H1 (cell line): ENCODE data around the gene ATP1B3. TPM values are rescaled to one million over a fixed set of nuclear protein-coding genes. Genes with fewer than 3 reads are reported as not detected.

Experiments used
- CTCF ChIA-PET: fragments of 300-600 bp; sonication (Branson Sonifier 250); formaldehyde crosslinking; loops from one replicate; lab custom pipeline; 2021; ENCODE audit not compliant: partially characterized antibody; lab: Charles Lee
- POLR2A ChIA-PET: fragments of 300-600 bp; sonication (Branson Sonifier 250); formaldehyde crosslinking; loops from one replicate; lab custom pipeline; 2021; ENCODE audit warnings: inconsistent platforms; ENCODE audit not compliant: partially characterized antibody; lab: Charles Lee
- DNase-seq, 2 experiments: peaks; one replicate each; pipeline versions ENCODE4 v3.0.0 to v3.0.0-alpha.2; 2010 to 2022; ENCODE audit warnings: low spot score in 2 of 2, low read depth in 1 of 2, mixed read lengths in 1 of 2
- FAIRE-seq: peaks from 2 replicates; lab custom pipeline; 2011; peaks lifted over from hg19 to GRCh38; lab: Jason Lieb, UNC
- H2AFZ ChIP-seq: 2 replicates; pipeline ENCODE4 v1.8.1; 2012; ENCODE audit warnings: low read length, inconsistent platforms
- H2AK5ac ChIP-seq: 2 replicates; pipeline ENCODE4 v1.6.1; 2013; ENCODE audit warnings: low read depth, low read length
- H2BK120ac ChIP-seq: replicated peaks from 2 replicates; pipeline ENCODE3; 2013; ENCODE audit warnings: low read depth, low read length, inconsistent platforms
- H2BK12ac ChIP-seq: 2 replicates; pipeline ENCODE4 v1.6.1; 2013; ENCODE audit warnings: low read depth, low read length
- H2BK15ac ChIP-seq: 2 replicates; pipeline ENCODE4 v1.6.1; 2013; ENCODE audit warnings: low read length
- H2BK20ac ChIP-seq: 2 replicates; pipeline ENCODE4 v1.6.1; 2013; ENCODE audit warnings: low read length
- H2BK5ac ChIP-seq: 2 replicates; pipeline ENCODE4 v1.6.1; 2013; ENCODE audit warnings: low read depth, low read length
- H3K14ac ChIP-seq: 2 replicates; pipeline ENCODE4 v1.6.1; 2013; ENCODE audit warnings: inconsistent platforms; ENCODE audit not compliant: insufficient read length
- H3K18ac ChIP-seq: 2 replicates; pipeline ENCODE4 v1.6.1; 2013; ENCODE audit warnings: low read length; ENCODE audit errors: extremely low read depth
- H3K23ac ChIP-seq: 2 replicates; pipeline ENCODE4 v1.6.1; 2013; ENCODE audit warnings: inconsistent platforms; ENCODE audit not compliant: insufficient read length
- H3K23me2 ChIP-seq: 2 replicates; pipeline ENCODE4 v1.6.1; 2013; ENCODE audit warnings: low read depth, low read length
- H3K27ac ChIP-seq: 2 replicates; pipeline ENCODE4 v1.6.1; 2011; ENCODE audit warnings: low read depth, low read length, inconsistent platforms
- H3K27me3 ChIP-seq, 4 experiments: replicated peaks in 1 of 4; 1 replicate in 1 of 4; 2 replicates in 3 of 4; pipeline versions ENCODE4 v1.6.1 to v1.8.1; 2011 to 2013; ENCODE audit warnings: low read length in 3 of 4, mild to moderate bottlenecking in 3 of 4, inconsistent platforms in 2 of 4, mixed read lengths in 2 of 4, moderate library complexity in 1 of 4; ENCODE audit not compliant: control insufficient read depth in 3 of 4, insufficient read depth in 3 of 4; ENCODE audit errors: extremely low read depth in 1 of 4
- H3K36me3 ChIP-seq, 4 experiments: 2 replicates each; pipeline versions ENCODE4 v1.6.1 to v1.8.1; 2011 to 2013; ENCODE audit warnings: mild to moderate bottlenecking in 4 of 4, low read length in 3 of 4, moderate library complexity in 2 of 4, control low read depth in 1 of 4, inconsistent platforms in 1 of 4; ENCODE audit not compliant: insufficient read depth in 4 of 4, control insufficient read depth in 2 of 4
- H3K4ac ChIP-seq: replicated peaks from 2 replicates; pipeline ENCODE3; 2013; ENCODE audit warnings: low read length, low read depth, mixed read lengths, inconsistent platforms; ENCODE audit not compliant: insufficient read length
- H3K4me1 ChIP-seq, 4 experiments: replicated peaks in 1 of 4; 1 replicate in 1 of 4; 2 replicates in 3 of 4; pipeline versions ENCODE4 v1.6.1 to v1.8.1; 2011 to 2013; ENCODE audit warnings: low read length in 3 of 4, inconsistent platforms in 2 of 4, mixed read lengths in 1 of 4; ENCODE audit not compliant: insufficient read depth in 4 of 4, control insufficient read depth in 3 of 4
- H3K4me2 ChIP-seq, 2 experiments: 2 replicates each; pipeline versions ENCODE4 v1.6.1 to v1.8.1; 2011 to 2013; ENCODE audit warnings: low read depth in 2 of 2, low read length in 2 of 2, control low read depth in 1 of 2, inconsistent platforms in 1 of 2, mild to moderate bottlenecking in 1 of 2; ENCODE audit not compliant: insufficient read depth in 1 of 2
- H3K4me3 ChIP-seq, 4 experiments: fragments of 200-600, 300-600 bp in 1 of 4; sonication (generic), shearing (Covaris generic), sonication (Bioruptor Twin) in 1 of 4; 2 replicates each; pipeline versions ENCODE4 v1.5.1 to v1.8.1; 2011 to 2016; ENCODE audit warnings: low read length in 4 of 4, low read depth in 3 of 4, control low read depth in 2 of 4, inconsistent platforms in 2 of 4, mild to moderate bottlenecking in 2 of 4, mixed read lengths in 1 of 4, moderate library complexity in 1 of 4; ENCODE audit not compliant: insufficient read depth in 2 of 4; ENCODE audit errors: extremely low read depth in 1 of 4
- H3K56ac ChIP-seq: replicated peaks from 2 replicates; pipeline ENCODE3; 2013; ENCODE audit warnings: low read depth, mild to moderate bottlenecking, mixed read lengths, low read length, inconsistent platforms; ENCODE audit not compliant: insufficient read length
- H3K79me1 ChIP-seq: 2 replicates; pipeline ENCODE4 v1.6.1; 2013; ENCODE audit warnings: low read depth, low read length, control low read depth
- H3K79me2 ChIP-seq, 2 experiments: 2 replicates each; pipeline versions ENCODE4 v1.6.1 to v1.8.1; 2012 to 2013; ENCODE audit warnings: low read length in 2 of 2, mild to moderate bottlenecking in 2 of 2, inconsistent platforms in 1 of 2; ENCODE audit not compliant: insufficient read depth in 2 of 2, control insufficient read depth in 1 of 2
- H3K9ac ChIP-seq, 4 experiments: replicated peaks in 1 of 4; 1 replicate in 1 of 4; 2 replicates in 3 of 4; pipeline versions ENCODE4 v1.6.1 to v1.8.1; 2011 to 2013; ENCODE audit warnings: low read depth in 3 of 4, low read length in 3 of 4, control low read depth in 2 of 4, mild to moderate bottlenecking in 2 of 4, moderate library complexity in 2 of 4, inconsistent platforms in 1 of 4; ENCODE audit errors: extremely low read depth in 1 of 4
- H3K9me3 ChIP-seq, 2 experiments: 2 replicates each; pipeline versions ENCODE4 v1.6.1 to v1.8.1; 2012 to 2013; ENCODE audit warnings: mild to moderate bottlenecking in 2 of 2, moderate library complexity in 2 of 2, control low read depth in 1 of 2, inconsistent platforms in 1 of 2, low read depth in 1 of 2, low read length in 1 of 2, mixed read lengths in 1 of 2; ENCODE audit not compliant: insufficient read depth in 2 of 2
- H4K20me1 ChIP-seq, 2 experiments: replicated peaks in 1 of 2; 2 replicates each; pipeline versions ENCODE3 to v1.8.1; 2011 to 2013; ENCODE audit warnings: inconsistent platforms in 2 of 2, low read length in 2 of 2, mild to moderate bottlenecking in 1 of 2; ENCODE audit not compliant: insufficient read depth in 2 of 2, control insufficient read depth in 1 of 2
- H4K5ac ChIP-seq: 2 replicates; pipeline ENCODE4 v1.6.1; 2013; ENCODE audit warnings: low read length, low read depth, mixed read lengths, inconsistent platforms; ENCODE audit not compliant: insufficient read length
- H4K8ac ChIP-seq: 2 replicates; pipeline ENCODE4 v1.8.0; 2013; ENCODE audit warnings: mild to moderate bottlenecking, moderate library complexity, low read length, inconsistent platforms; ENCODE audit not compliant: insufficient read depth; ENCODE audit errors: extremely low read depth
- H4K91ac ChIP-seq: replicated peaks from 2 replicates; pipeline ENCODE3; 2013; ENCODE audit warnings: low read length, mixed read lengths, inconsistent platforms; ENCODE audit not compliant: insufficient read length
- ATF3 ChIP-seq: IDR thresholded peaks from 2 replicates; pipeline ENCODE4 v1.6.1; 2011; ENCODE audit warnings: low read depth, mild to moderate bottlenecking, low read length; ENCODE audit not compliant: insufficient read depth
- CEBPB ChIP-seq: IDR thresholded peaks from 2 replicates; pipeline ENCODE4 v1.6.1; 2012; ENCODE audit warnings: low read depth, low read length
- CHD1 ChIP-seq: IDR thresholded peaks from 2 replicates; pipeline ENCODE4 v1.6.1; 2012; ENCODE audit warnings: low read depth, low read length, improper control_type of control experiment
- EZH2 ChIP-seq: fragments of 200-600 bp; sonication (generic); IDR thresholded peaks from 2 replicates; pipeline ENCODE4 v1.7.1; 2012; ENCODE audit warnings: low read depth, mild to moderate bottlenecking, moderate library complexity, low read length, inconsistent platforms; ENCODE audit not compliant: severe bottlenecking
- HDAC2 ChIP-seq, 2 experiments: fragments of 300-600 bp in 1 of 2; sonication (generic) in 1 of 2; IDR thresholded peaks; 2 replicates each; pipeline ENCODE4 v1.6.1; 2011 to 2012; ENCODE audit warnings: low read depth in 2 of 2, low read length in 2 of 2, mild to moderate bottlenecking in 2 of 2, moderate library complexity in 2 of 2, borderline replicate concordance in 1 of 2, inconsistent platforms in 1 of 2
- JUND ChIP-seq: IDR thresholded peaks from 2 replicates; pipeline ENCODE4 v1.6.1; 2011; ENCODE audit warnings: mild to moderate bottlenecking, improper control_type of control experiment, low read length
- PHF8 ChIP-seq: fragments of 200-600 bp; sonication (generic); conservative IDR thresholded peaks from 2 replicates; pipeline ENCODE4 v1.7.1; 2012; ENCODE audit warnings: low read depth, mild to moderate bottlenecking, inconsistent platforms, low read length, moderate library complexity
- RAD21 ChIP-seq, 2 experiments: IDR thresholded peaks in 1 of 2; conservative IDR thresholded peaks in 1 of 2; 2 replicates each; pipeline ENCODE4 v1.6.1; 2011; ENCODE audit warnings: low read depth in 2 of 2, low read length in 2 of 2, improper control_type of control experiment in 1 of 2, inconsistent platforms in 1 of 2, mild to moderate bottlenecking in 1 of 2, moderate library complexity in 1 of 2
- RBBP5 ChIP-seq: IDR thresholded peaks from 2 replicates; pipeline ENCODE4 v1.7.1; 2012; ENCODE audit warnings: low read depth, mild to moderate bottlenecking, inconsistent platforms, low read length, moderate library complexity, borderline replicate concordance
- SIN3A ChIP-seq, 2 experiments: IDR thresholded peaks in 1 of 2; conservative IDR thresholded peaks in 1 of 2; 2 replicates each; pipeline ENCODE4 v1.6.1; 2011 to 2012; ENCODE audit warnings: low read length in 2 of 2, improper control_type of control experiment in 1 of 2, low read depth in 1 of 2, mild to moderate bottlenecking in 1 of 2
- SIX5 ChIP-seq: IDR thresholded peaks from 2 replicates; pipeline ENCODE4 v1.6.1; 2011; ENCODE audit warnings: mild to moderate bottlenecking, low read depth, low read length
- TAF1 ChIP-seq: IDR thresholded peaks from 2 replicates; pipeline ENCODE4 v1.6.1; 2011; ENCODE audit warnings: mild to moderate bottlenecking, low read depth, low read length
- TCF12 ChIP-seq: IDR thresholded peaks from 2 replicates; pipeline ENCODE4 v1.6.1; 2011; ENCODE audit warnings: low read depth, mild to moderate bottlenecking, low read length
- WGBS, 2 experiments: shearing (Covaris generic) in 1 of 2; methylation state at CpG; one replicate each; pipeline versions ENCODE4 v1.1.6 to v1.1.7; 2013 to 2015; ENCODE audit warnings: low lambda C conversion rate in 2 of 2, mixed read lengths in 2 of 2, inconsistent platforms in 1 of 2, low coverage in 1 of 2, missing lambda C conversion rate in 1 of 2; ENCODE audit not compliant: insufficient replicate concordance in 2 of 2, insufficient coverage in 1 of 2, insufficient read length in 1 of 2; ENCODE audit errors: extremely low coverage in 1 of 2, missing lambda C conversion rate in 1 of 2; 5-methylcytosine and 5-hydroxymethylcytosine counted together
- polyA plus RNA-seq, 7 experiments: library from polyadenylated mRNA; depleted of rRNA in 3 of 7; stranded (reverse) in 5 of 7; unstranded in 2 of 7; fragments of >200 nt in 5 of 7; fragments of 200-250 nt in 2 of 7; gene quantifications; 1 replicate in 5 of 7; 2 replicates in 1 of 7; 4 replicates in 1 of 7; pipeline versions ENCODE4 v1.2.1 to v1.2.3, GENCODE V29; 2011 to 2013; ENCODE audit warnings: missing spikeins in 2 of 7, mixed read lengths in 2 of 7
- total RNA-seq: library from RNA; stranded (reverse); fragmentation: NEBNext Ultra II Directional; extraction: Animal tissue kit (Norgen Biotek cat#: 25700); gene quantifications from 2 replicates; pipeline ENCODE4 v1.2.1, GENCODE V29; 2021

The ATP1B3 gene
- total and polyA plus RNA-seq, 2 of the 8 experiments (the other 6 are each of a cell fraction or from before 2014, with no cell fraction given) = 233 to 342 TPM

- H2AFZ ChIP-seq = 0 out of 2 replicates have a peak overlapping the region, but pooled peaks have one; percentile 26
These were observed 16.8 kb upstream of the ATP1B3 start for GRCh38 chr3:141859651-141860050.

More at GRCh38 chr3:141859651-141860050, 16.8 kb upstream of the ATP1B3 start:
- POLR2A ChIA-PET = no interaction called here
- Histone ChIP-seq H3K23me2 (no peaks in the 10 kb centered on the region), H4K20me1 (no peaks in the 10 kb centered on the region), H4K91ac (no peak overlapping the region)
- TF ChIP-seq JUND (no peak), SIN3A (conservative IDR thresholded peaks at IDR 0.05 in 1 of 2, IDR thresholded peaks at IDR 0.05 in 1 of 2; ENCODE audit: low read depth in 1 of 2, low read length in 2 of 2) (no peak), CHD1 (no peak), EZH2 (no peak), RBBP5 (no peak), PHF8 (no peak), TAF1 (no peak), TCF12 (no peak), SIX5 (no peak), HDAC2 (IDR thresholded peaks at IDR 0.05; ENCODE audit: borderline replicate concordance in 1 of 2, low read depth in 2 of 2, low read length in 2 of 2) (no peak), RAD21 (IDR thresholded peaks at IDR 0.05 in 1 of 2, conservative IDR thresholded peaks at IDR 0.05 in 1 of 2; ENCODE audit: low read depth in 2 of 2, low read length in 2 of 2) (no peak), ATF3 (no peak), CEBPB (no peak)
- TF ChIP-seq, all 59 proteins: peak for 0
- no peaks in the 10 kb centered on the region for H3K79me2 ChIP-seq
- DNase-seq = no peak
- H2BK12ac ChIP-seq = no peak overlapping the region
- H2BK15ac ChIP-seq = no peak overlapping the region; the same call in 1 of the 2 replicates
- no peak overlapping the region for H3K27ac ChIP-seq
- no peak overlapping the region for H3K4me2 ChIP-seq
- no peaks in the 10 kb centered on the region for H3K4me1 ChIP-seq
- H3K36me3 ChIP-seq = no peaks in the 10 kb centered on the region
- no peaks in the 10 kb centered on the region for H3K9me3 ChIP-seq
- no peak overlapping the region for H4K5ac ChIP-seq
- FAIRE-seq = no peak
- H3K4me3 ChIP-seq = no peak overlapping the region
- H2BK20ac ChIP-seq = no peak overlapping the region
- H2AK5ac ChIP-seq = no peak overlapping the region
- 89% methylated on average over 4 of the region's 4 CpGs; no CpG with 5 or more reads in 1 of the 2 experiments for WGBS, 2 experiments
- H3K18ac ChIP-seq = no peak overlapping the region
- no peak overlapping the region for H3K9ac ChIP-seq
- H3K79me1 ChIP-seq = no peaks in the 10 kb centered on the region
- H3K14ac ChIP-seq = no peak overlapping the region
- H3K56ac ChIP-seq = no peak overlapping the region
- no peak overlapping the region for H2BK5ac ChIP-seq
- no peak overlapping the region for H2BK120ac ChIP-seq
- no peak overlapping the region for H3K23ac ChIP-seq
- H3K27me3 ChIP-seq = no peaks in the 10 kb centered on the region
- CTCF ChIA-PET = interaction anchor here (0.6 to 1.4 kb wide), 2 partner anchors 12 to 1134 kb away, joined by 3 read pairs; no protein-coding TSS in a partner anchor
- H4K8ac ChIP-seq = no peak overlapping the region
- H3K4ac ChIP-seq = no peak overlapping the region
